HL-60/S4 treated with retinoic acid at 250 ng/mL for 4 days and 3 days (cell line): ENCODE measurements around the gene STOML1.

Experiments used
- in situ Hi-C: fragments of 300-500 bp; cut with MboI; formaldehyde crosslinking; loops from 2 replicates; pipeline ENCODE4 v1.7.0; 2022; ENCODE audit warnings: low sequenced_read_pairs

The STOML1 gene

GRCh38 chr15:73965094-73965757 lies 26.9 kb downstream of the STOML1 start:
- in situ Hi-C loops, result loop anchor here (25.0 kb wide), 1 partner anchor 372 kb away; no protein-coding TSS in a partner anchor

GRCh38 chr15:73964736-73965093 lies 27.4 kb downstream of the STOML1 start:
- in situ Hi-C loops, result loop anchor here (25.0 kb wide), 1 partner anchor 373 kb away; no protein-coding TSS in a partner anchor

DNA sequence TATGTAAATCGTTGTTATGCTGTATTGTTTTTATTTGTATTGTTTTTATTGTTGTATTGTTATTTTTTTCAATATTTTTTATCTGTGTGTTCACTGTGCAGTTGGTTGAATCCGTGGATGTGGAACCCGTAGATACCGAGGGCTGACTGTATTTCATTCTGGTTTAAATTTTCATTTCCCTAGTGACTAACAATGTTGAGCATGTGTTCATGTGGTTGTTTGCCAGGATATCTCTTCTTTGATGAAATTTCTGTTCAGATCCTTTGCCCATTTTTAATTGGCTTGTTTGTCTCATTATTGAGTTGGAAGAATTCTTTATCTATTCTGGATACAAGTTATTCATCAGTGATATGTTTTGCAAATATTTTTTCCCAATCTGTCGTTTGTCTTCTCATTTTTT lies 29.7 kb downstream of the STOML1 start:
- in situ Hi-C loops, result loop anchor here (25.0 kb wide), 1 partner anchor 375 kb away; no protein-coding TSS in a partner anchor

DNA sequence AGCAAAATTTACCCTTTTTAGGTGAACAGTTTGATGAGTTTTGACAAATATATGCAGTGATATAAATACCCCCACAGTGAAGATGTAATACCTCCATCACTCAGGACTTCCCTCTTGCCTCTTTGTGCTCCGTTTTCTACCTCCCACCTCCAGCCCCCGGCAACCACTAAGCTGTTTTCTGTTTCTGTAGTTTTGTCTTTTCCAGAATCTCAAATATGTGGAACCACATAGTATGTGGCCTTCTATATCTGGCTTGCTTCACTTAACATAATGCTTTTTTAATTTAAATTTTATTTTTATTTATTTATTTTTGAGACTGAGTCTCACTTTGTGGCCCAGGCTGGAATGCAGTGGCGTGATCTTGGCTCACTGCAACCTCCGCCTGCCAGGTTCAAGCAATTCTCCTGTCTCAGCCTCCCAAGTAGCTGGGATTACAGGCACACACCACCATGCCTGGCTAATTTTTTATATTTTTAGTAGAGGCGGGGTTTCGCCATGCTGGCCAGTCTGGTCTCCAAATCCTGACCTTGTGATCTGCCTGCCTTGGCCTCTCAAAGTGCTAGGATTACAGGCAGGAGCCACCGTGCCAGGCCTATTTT lies 31.5 kb downstream of the STOML1 start:
- in situ Hi-C loops, result loop anchor here (25.0 kb wide), 1 partner anchor 377 kb away; no protein-coding TSS in a partner anchor

DNA sequence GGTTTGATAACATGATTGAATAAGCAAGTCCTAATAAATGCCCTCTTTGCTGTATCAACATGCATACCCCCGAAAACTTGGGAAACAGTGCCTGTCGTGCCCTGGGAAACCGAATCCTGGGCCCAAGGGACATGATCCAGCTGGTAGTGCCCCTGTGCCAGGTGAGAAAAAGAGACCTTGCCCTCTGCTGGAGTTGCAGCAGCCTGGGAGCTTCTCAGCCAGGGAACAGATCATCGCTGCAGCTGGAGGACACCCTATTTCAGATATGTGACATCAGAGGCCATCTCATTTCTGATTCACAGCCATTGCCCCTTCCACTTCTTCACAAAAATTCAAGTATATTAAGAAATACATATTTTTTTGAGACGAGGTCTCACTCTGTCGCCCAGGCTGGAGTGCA lies 32.3 kb downstream of the STOML1 start:
- in situ Hi-C loops, result loop anchor here (25.0 kb wide), 1 partner anchor 378 kb away; no protein-coding TSS in a partner anchor

GRCh38 chr15:73959012-73959581 lies 33.0 kb downstream of the STOML1 start:
- in situ Hi-C loops, result loop anchor here (25.0 kb wide), 1 partner anchor 378 kb away; no protein-coding TSS in a partner anchor

GRCh38 chr15:73957785-73958184 lies 34.3 kb downstream of the STOML1 start:
- in situ Hi-C loops, result loop anchor here (25.0 kb wide), 1 partner anchor 380 kb away; no protein-coding TSS in a partner anchor

DNA sequence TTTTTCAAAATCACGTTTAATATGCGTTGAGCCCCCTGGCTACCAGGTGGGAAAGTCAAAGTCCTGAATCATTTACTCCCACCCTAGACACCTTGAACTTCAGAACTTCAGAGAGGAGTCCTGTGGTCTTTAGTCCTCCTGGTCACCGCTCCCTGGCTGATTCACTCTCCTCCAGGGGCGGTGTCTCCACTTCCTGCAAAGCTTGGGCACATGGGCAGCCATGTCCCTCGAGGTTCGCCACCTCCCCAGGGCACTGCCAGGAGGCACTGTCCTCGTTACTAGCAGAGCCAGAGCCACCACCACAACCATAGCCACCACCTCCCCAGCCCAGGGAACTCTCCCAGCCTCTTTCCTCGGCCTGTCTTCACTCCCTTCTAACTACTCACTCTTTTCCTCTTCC lies 34.8 kb downstream of the STOML1 start:
- in situ Hi-C loops, result loop anchor here (25.0 kb wide), 1 partner anchor 380 kb away; no protein-coding TSS in a partner anchor

DNA sequence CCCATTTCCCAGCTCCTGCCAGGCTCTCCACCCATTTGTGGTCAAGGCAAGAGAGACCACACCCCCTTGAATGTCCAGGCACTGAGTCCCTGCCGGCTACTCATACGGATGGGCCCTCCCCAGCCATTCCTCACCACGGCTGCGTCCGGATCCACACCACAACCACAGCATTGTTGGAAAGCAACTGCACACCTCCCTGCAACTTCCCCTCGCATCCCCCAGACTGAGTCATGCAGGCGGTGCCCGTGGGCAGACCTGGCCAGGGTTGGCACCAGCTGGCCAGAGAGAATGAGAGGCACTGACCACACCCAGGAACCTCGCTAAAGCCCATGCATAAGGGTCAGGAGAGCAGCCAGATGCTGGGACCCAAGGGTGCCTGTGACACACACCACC lies 35.4 kb downstream of the STOML1 start:
- in situ Hi-C loops, result loop anchor here (25.0 kb wide), 1 partner anchor 381 kb away; no protein-coding TSS in a partner anchor

GRCh38 chr15:73955861-73956742 lies 36.0 kb downstream of the STOML1 start:
- in situ Hi-C loops, result loop anchor here (25.0 kb wide), 1 partner anchor 381 kb away; no protein-coding TSS in a partner anchor

DNA sequence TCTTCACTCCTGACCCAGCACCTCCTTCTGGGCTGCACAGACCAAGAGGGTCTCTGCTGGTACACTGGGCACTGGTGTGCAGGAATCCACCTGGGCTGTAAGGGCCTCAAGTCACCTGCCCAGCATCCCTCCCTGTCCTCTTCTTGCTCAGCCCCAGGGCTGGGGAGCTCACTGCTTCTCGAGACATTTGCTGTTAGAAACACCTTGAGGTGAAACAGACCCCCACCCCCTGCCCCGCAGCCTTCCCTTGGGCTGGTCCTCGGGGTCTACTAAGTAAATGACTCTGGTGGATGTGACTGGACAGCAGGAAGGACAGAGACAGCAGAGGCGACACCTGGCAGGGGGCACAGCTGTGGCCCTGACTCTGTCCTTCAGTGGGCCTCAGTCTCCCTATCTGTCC lies 36.8 kb downstream of the STOML1 start:
- in situ Hi-C loops, result loop anchor here (25.0 kb wide), 1 partner anchor 382 kb away; no protein-coding TSS in a partner anchor

- in situ Hi-C loops, result loop anchor here (25.0 kb wide), 1 partner anchor 383 kb away; no protein-coding TSS in a partner anchor
Measured at GRCh38 chr15:73954188-73955145, 37.6 kb downstream of the STOML1 start.

GRCh38 chr15:73952913-73953750 lies 39.0 kb downstream of the STOML1 start:
- in situ Hi-C loops, result loop anchor here (25.0 kb wide), 1 partner anchor 384 kb away; no protein-coding TSS in a partner anchor

- in situ Hi-C loops, result loop anchor here (25.0 kb wide), 1 partner anchor 385 kb away; no protein-coding TSS in a partner anchor
Measured at GRCh38 chr15:73952171-73952912, 39.8 kb downstream of the STOML1 start.

GRCh38 chr15:73951601-73952000 lies 40.5 kb downstream of the STOML1 start:
- in situ Hi-C loops, result loop anchor here (25.0 kb wide), 1 partner anchor 386 kb away; no protein-coding TSS in a partner anchor

GRCh38 chr15:73950831-73951561 lies 41.1 kb downstream of the STOML1 start:
- in situ Hi-C loops, result loop anchor here (25.0 kb wide), 1 partner anchor 386 kb away; no protein-coding TSS in a partner anchor

- in situ Hi-C loops, result loop anchor here (25.0 kb wide), 1 partner anchor 387 kb away; no protein-coding TSS in a partner anchor
Measured at GRCh38 chr15:73950479-73950830, 41.6 kb downstream of the STOML1 start.
